HepG2 (cell line): ENCODE measurements around the gene ASGR1. TPM values are rescaled to one million over a fixed set of nuclear protein-coding genes. Genes with fewer than 3 reads are reported as not detected.
A peak's percentile ranks its signal among the peaks of the same experiment; 100 is the strongest.

Experiments
- DZIP1 ChIP-seq: sonication (generic); formaldehyde crosslinking; IDR thresholded peaks from 2 replicates; pipeline ENCODE4 v1.5.0; 2020; ENCODE audit warnings: mild to moderate bottlenecking, missing genetic modification reagents
- EP300 ChIP-seq, 3 experiments: sonication (generic) in 1 of 3; formaldehyde crosslinking in 1 of 3; IDR thresholded peaks; 2 replicates each; pipeline versions ENCODE4 v1.5.1 to v1.6.1; 2011 to 2020; ENCODE audit warnings: low read depth in 2 of 3, low read length in 2 of 3, borderline replicate concordance in 1 of 3, improper control_type of control experiment in 1 of 3, mild to moderate bottlenecking in 1 of 3, missing genetic modification reagents in 1 of 3, moderate library complexity in 1 of 3
- HDAC6 ChIP-seq: fragments of 200-600 bp; sonication (generic); IDR thresholded peaks from 2 replicates; pipeline ENCODE4 v1.7.0; 2017; ENCODE audit warnings: mild to moderate bottlenecking, antibody characterized with exemption, low read length, low read depth
- HNF4A ChIP-seq: sonication (generic); formaldehyde crosslinking; IDR thresholded peaks from 2 replicates; pipeline ENCODE4 v1.4.0; 2020; ENCODE audit warnings: missing genetic modification reagents
- MEF2D ChIP-seq: sonication (generic); formaldehyde crosslinking; IDR thresholded peaks from 2 replicates; pipeline ENCODE4 v1.5.1; 2020; ENCODE audit warnings: mild to moderate bottlenecking, missing genetic modification reagents
- RARG ChIP-seq: sonication (generic); formaldehyde crosslinking; IDR thresholded peaks from 2 replicates; pipeline ENCODE4 v1.4.0; 2020; ENCODE audit warnings: low read depth, mild to moderate bottlenecking, missing genetic modification reagents
- SAP130 ChIP-seq: IDR thresholded peaks from 2 replicates; pipeline ENCODE4 v1.6.1; 2016; ENCODE audit warnings: low read depth
- SP140L ChIP-seq: sonication (generic); formaldehyde crosslinking; IDR thresholded peaks from 2 replicates; pipeline ENCODE4 v1.4.0; 2020; ENCODE audit warnings: missing genetic modification reagents, borderline replicate concordance
- ZNF629 ChIP-seq: sonication (generic); formaldehyde crosslinking; conservative IDR thresholded peaks from 2 replicates; pipeline ENCODE4 v1.5.0; 2020; ENCODE audit warnings: missing genetic modification reagents
- ZNF770 ChIP-seq: sonication (generic); formaldehyde crosslinking; IDR thresholded peaks from 2 replicates; pipeline ENCODE4 v1.5.0; 2020; ENCODE audit warnings: mild to moderate bottlenecking, missing genetic modification reagents
- ZSCAN9 ChIP-seq: IDR thresholded peaks from 2 replicates; pipeline ENCODE4 v1.6.1; 2016; ENCODE audit warnings: borderline replicate concordance
- polyA plus RNA-seq, 8 experiments: library from polyadenylated mRNA; depleted of rRNA in 3 of 8; stranded (reverse) in 7 of 8; unstranded in 1 of 8; fragments of >200 nt; fragmentation: Illumina TruSeq in 4 of 8; extraction: Trizol in 4 of 8; gene quantifications; 2 replicates each; pipeline versions ENCODE4 v1.2.1 to v1.2.3, GENCODE V29; 2011 to 2016; ENCODE audit warnings: low read depth in 4 of 8, missing spikeins in 1 of 8, mixed read lengths in 1 of 8; ENCODE audit not compliant: insufficient read depth in 1 of 8
- total RNA-seq, 5 experiments: library from RNA; depleted of rRNA; stranded (reverse); fragments of >200 nt; fragmentation: Illumina TruSeq; extraction: Trizol; gene quantifications; 2 replicates each; pipeline ENCODE4 v1.2.3, GENCODE V29; 2016; ENCODE audit warnings: low read depth in 1 of 5
- TF ChIP-seq, protein P1 (sequence below): sonication (generic); formaldehyde crosslinking; IDR thresholded peaks from 2 replicates; pipeline ENCODE4 v1.5.1; 2020; ENCODE audit warnings: mild to moderate bottlenecking, missing genetic modification reagents, borderline replicate concordance

ASGR1 gene
- total and polyA plus RNA-seq, 2 of the 13 experiments (the other 11 are each of a cell fraction or from before 2014, with no cell fraction given): 353 to 796 TPM

DNA sequence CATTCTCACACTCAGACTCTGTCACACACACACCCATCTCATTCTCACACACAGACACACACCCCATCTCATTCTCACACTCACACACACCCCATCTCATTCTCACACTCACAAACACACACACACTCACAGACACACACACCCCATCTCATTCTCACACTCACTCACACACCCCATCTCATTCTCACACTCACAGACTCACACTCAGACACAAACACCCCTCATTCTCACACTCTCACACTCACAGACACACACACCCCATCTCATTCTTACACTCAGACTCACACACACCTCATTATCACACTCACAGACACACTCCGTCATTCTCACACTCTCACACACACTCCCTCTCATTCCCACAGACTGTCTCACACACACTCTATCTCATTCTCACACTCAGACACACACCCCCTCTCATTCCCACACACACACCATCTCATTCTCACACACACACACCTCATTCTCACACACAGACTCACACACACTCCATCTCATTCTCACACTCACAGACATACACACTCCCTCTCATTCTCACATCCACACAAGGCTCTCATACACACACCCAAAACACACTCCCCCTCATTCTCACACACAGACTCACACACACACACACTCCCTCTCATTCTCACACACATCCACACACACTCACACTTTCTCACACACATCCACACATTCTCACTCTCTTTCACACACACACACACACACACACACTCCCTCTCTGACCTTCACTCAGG, 2.9 kb downstream of the ASGR1 start (continued):
- TF ChIP-seq, protein P1, sequence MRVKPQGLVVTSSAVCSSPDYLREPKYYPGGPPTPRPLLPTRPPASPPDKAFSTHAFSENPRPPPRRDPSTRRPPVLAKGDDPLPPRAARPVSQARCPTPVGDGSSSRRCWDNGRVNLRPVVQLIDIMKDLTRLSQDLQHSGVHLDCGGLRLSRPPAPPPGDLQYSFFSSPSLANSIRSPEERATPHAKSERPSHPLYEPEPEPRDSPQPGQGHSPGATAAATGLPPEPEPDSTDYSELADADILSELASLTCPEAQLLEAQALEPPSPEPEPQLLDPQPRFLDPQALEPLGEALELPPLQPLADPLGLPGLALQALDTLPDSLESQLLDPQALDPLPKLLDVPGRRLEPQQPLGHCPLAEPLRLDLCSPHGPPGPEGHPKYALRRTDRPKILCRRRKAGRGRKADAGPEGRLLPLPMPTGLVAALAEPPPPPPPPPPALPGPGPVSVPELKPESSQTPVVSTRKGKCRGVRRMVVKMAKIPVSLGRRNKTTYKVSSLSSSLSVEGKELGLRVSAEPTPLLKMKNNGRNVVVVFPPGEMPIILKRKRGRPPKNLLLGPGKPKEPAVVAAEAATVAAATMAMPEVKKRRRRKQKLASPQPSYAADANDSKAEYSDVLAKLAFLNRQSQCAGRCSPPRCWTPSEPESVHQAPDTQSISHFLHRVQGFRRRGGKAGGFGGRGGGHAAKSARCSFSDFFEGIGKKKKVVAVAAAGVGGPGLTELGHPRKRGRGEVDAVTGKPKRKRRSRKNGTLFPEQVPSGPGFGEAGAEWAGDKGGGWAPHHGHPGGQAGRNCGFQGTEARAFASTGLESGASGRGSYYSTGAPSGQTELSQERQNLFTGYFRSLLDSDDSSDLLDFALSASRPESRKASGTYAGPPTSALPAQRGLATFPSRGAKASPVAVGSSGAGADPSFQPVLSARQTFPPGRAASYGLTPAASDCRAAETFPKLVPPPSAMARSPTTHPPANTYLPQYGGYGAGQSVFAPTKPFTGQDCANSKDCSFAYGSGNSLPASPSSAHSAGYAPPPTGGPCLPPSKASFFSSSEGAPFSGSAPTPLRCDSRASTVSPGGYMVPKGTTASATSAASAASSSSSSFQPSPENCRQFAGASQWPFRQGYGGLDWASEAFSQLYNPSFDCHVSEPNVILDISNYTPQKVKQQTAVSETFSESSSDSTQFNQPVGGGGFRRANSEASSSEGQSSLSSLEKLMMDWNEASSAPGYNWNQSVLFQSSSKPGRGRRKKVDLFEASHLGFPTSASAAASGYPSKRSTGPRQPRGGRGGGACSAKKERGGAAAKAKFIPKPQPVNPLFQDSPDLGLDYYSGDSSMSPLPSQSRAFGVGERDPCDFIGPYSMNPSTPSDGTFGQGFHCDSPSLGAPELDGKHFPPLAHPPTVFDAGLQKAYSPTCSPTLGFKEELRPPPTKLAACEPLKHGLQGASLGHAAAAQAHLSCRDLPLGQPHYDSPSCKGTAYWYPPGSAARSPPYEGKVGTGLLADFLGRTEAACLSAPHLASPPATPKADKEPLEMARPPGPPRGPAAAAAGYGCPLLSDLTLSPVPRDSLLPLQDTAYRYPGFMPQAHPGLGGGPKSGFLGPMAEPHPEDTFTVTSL (CRISPR knock-in tag): no peak
- TF ChIP-seq SP140L (CRISPR knock-in tag) (no peak), SAP130 (CRISPR knock-in tag) (peak; percentile 26; the same call in 1 of the 2 replicates), HNF4A (CRISPR knock-in tag) (no peak), HDAC6 (no peak), ZSCAN9 (CRISPR knock-in tag) (no peak), ZNF770 (CRISPR knock-in tag) (no peak), ZNF629 (CRISPR knock-in tag) (no peak), DZIP1 (CRISPR knock-in tag) (no peak), MEF2D (no peak), RARG (CRISPR knock-in tag) (no peak), EP300 (IDR thresholded peaks at IDR 0.05; ENCODE audit: low read depth in 2 of 2, low read length in 2 of 2) (no peak), EP300 (CRISPR knock-in tag; IDR thresholded peaks at IDR 0.05; ENCODE audit: borderline replicate concordance) (no peak)
